Measurements from ENCODE around the gene NRF1. TPM values are rescaled to one million over a fixed set of nuclear protein-coding genes. Genes with fewer than 3 reads are reported as not detected.

The NRF1 gene
- total and polyA plus RNA-seq, 2 of the 8 experiments (the other 6 are each of a cell fraction or from before 2014, with no cell fraction given), result 18.2 to 21.4 TPM

- TF ChIP-seq ATF2 (IDR thresholded peaks at IDR 0.05; ENCODE audit: low read length) (0 out of 2 replicates have a peak, but pooled peaks have one; percentile 45), BACH1 (IDR thresholded peaks at IDR 0.05; ENCODE audit: low read length) (no peak), SIN3A (conservative IDR thresholded peaks at IDR 0.05 in 1 of 2, IDR thresholded peaks at IDR 0.05 in 1 of 2; ENCODE audit: low read depth in 1 of 2, low read length in 2 of 2) (no peak), ASH2L (IDR thresholded peaks at IDR 0.05; ENCODE audit: low read length) (no peak), TAF7 (optimal IDR thresholded peaks at IDR 0.05; ENCODE audit: borderline replicate concordance, low read depth, low read length) (no peak), POU5F1 (IDR thresholded peaks at IDR 0.05; ENCODE audit: low read depth, low read length) (no peak), NANOG (IDR thresholded peaks at IDR 0.05; ENCODE audit: insufficient read depth, low read depth, low read length, poor library complexity, severe bottlenecking) (peak; percentile 47), GABPA (IDR thresholded peaks at IDR 0.05; ENCODE audit: borderline replicate concordance, insufficient read depth, low read length) (no peak)
- Histone ChIP-seq H3K79me1 (ENCODE audit: low read depth, low read length) (peaks cover 4% of the 10 kb centered on the region; the same call in 1 of the 2 replicates), H4K91ac (replicated peaks; ENCODE audit: insufficient read length, low read length) (peak overlapping the region; percentile 15), H3K4me1 (replicated peaks in 1 of 4; ENCODE audit: control insufficient read depth in 3 of 4, insufficient read depth in 4 of 4, low read length in 3 of 4) (peaks cover 0 to 5% (median 0%) of the 10 kb centered on the region in 4 experiments; a peak in 3 of 7 replicates), H3K23me2 (ENCODE audit: low read depth, low read length) (peaks cover 9% of the 10 kb centered on the region; the same call in 1 of the 2 replicates), H4K20me1 (replicated peaks in 1 of 2; ENCODE audit: control insufficient read depth in 1 of 2, insufficient read depth in 2 of 2, low read length in 2 of 2) (peaks cover 7 to 16% of the 10 kb centered on the region in 2 experiments), H2BK15ac (ENCODE audit: low read length) (no peak overlapping the region), H3K4me2 (ENCODE audit: insufficient read depth in 1 of 2, low read depth in 2 of 2, low read length in 2 of 2) (peak overlapping the region; percentile 99 to 100), H3K4me3 (ENCODE audit: extremely low read depth in 1 of 4, insufficient read depth in 2 of 4, low read depth in 3 of 4, low read length in 4 of 4) (peak overlapping the region; percentile 76 to 93 (median 90)), H2BK20ac (ENCODE audit: low read length) (no peak overlapping the region), H3K14ac (ENCODE audit: insufficient read length) (no peak overlapping the region), H3K9ac (replicated peaks in 1 of 4; ENCODE audit: extremely low read depth in 1 of 4, low read depth in 3 of 4, low read length in 3 of 4) (peak overlapping the region in 3 of 4 experiments; percentile 94 to 97 (median 97); a peak in 6 of 7 replicates), H3K9me3 (ENCODE audit: insufficient read depth in 2 of 2, low read depth in 1 of 2, low read length in 1 of 2) (no peaks in the 10 kb centered on the region), H2BK5ac (ENCODE audit: low read depth, low read length) (peak overlapping the region; percentile 71), H2BK12ac (ENCODE audit: low read depth, low read length) (no peak overlapping the region; the same call in 1 of the 2 replicates), H3K36me3 (ENCODE audit: control insufficient read depth in 2 of 4, insufficient read depth in 4 of 4, low read length in 3 of 4) (peaks cover 0 to 6% (median 0%) of the 10 kb centered on the region in 4 experiments; a peak in 1 of 8 replicates), H2BK120ac (replicated peaks; ENCODE audit: low read depth, low read length) (peak overlapping the region; percentile 38), H3K27ac (ENCODE audit: low read depth, low read length) (peak overlapping the region; percentile 97), H3K23ac (ENCODE audit: insufficient read length) (no peak overlapping the region), H3K79me2 (ENCODE audit: control insufficient read depth in 1 of 2, insufficient read depth in 2 of 2, low read length in 2 of 2) (peaks cover 12 to 44% of the 10 kb centered on the region in 2 experiments), H2AK5ac (ENCODE audit: low read depth, low read length) (no peak overlapping the region), H4K5ac (ENCODE audit: insufficient read length, low read depth, low read length) (peak overlapping the region; percentile 77), H4K8ac (ENCODE audit: extremely low read depth, insufficient read depth, low read length) (no peak overlapping the region), H3K27me3 (replicated peaks in 1 of 4; ENCODE audit: control insufficient read depth in 3 of 4, extremely low read depth in 1 of 4, insufficient read depth in 3 of 4, low read length in 3 of 4) (no peaks in the 10 kb centered on the region), H3K56ac (replicated peaks; ENCODE audit: insufficient read length, low read depth, low read length) (no peak overlapping the region), H2AFZ (ENCODE audit: low read length) (peak overlapping the region; percentile 15; the same call in 1 of the 2 replicates), H3K18ac (ENCODE audit: extremely low read depth, low read length) (peak overlapping the region; percentile 68; the same call in 1 of the 2 replicates), H3K4ac (replicated peaks; ENCODE audit: insufficient read length, low read depth, low read length) (no peak overlapping the region)
- ChIA-PET POLR2A (ENCODE audit: partially characterized antibody) (interaction anchor here (0.8 to 1.6 kb wide), 8 partner anchors 8 to 177 kb away, joined by 3 to 5 read pairs (median 3); partner anchors contain the start of gene STRIP2), CTCF (ENCODE audit: partially characterized antibody) (interaction anchor here (1.0 to 1.6 kb wide), 5 partner anchors 12 to 137 kb away, joined by 3 to 5 read pairs (median 4); no protein-coding TSS in a partner anchor)
- WGBS, 2 experiments (ENCODE audit: extremely low coverage in 1 of 2, insufficient coverage in 1 of 2, insufficient read length in 1 of 2, insufficient replicate concordance in 2 of 2, low coverage in 1 of 2, low lambda C conversion rate in 2 of 2, missing lambda C conversion rate in 1 of 2), result 25% methylated on average over 17 of the region's 17 CpGs; no CpG with 5 or more reads in 1 of the 2 experiments
- FAIRE-seq, result no peak
- no peak for DNase-seq (ENCODE audit: low read depth in 1 of 2, low spot score in 2 of 2)
These were observed 743 bp upstream of the NRF1 start for GRCh38 chr7:129610709-129611245.
